GM12878 (cell line): Measurements from ENCODE around the gene APOM. TPM values are rescaled to one million over a fixed set of nuclear protein-coding genes. Genes with fewer than 3 reads are reported as not detected.
A peak's percentile ranks its signal among the peaks of the same experiment; 100 is the strongest.

ENCODE experiments used
- ATAC-seq: fragments of 200-7000 bp; cut with Tn5 transposase; 3 replicates; pipeline ENCODE4 v1.9.1; 2020; ENCODE audit warnings: mild to moderate bottlenecking, moderate library complexity
- BruUV-seq: library from RNA; stranded (reverse); fragments of 400-500 nt; replicated peaks from 2 replicates; lab custom pipeline; 2021; lab: Mats Ljungman, UMichigan
- CTCF ChIA-PET: fragments of 300-600 bp; sonication (Branson Sonifier 250); formaldehyde crosslinking; extraction: SDS; loops from one replicate; lab custom pipeline; 2021; ENCODE audit warnings: inconsistent platforms; lab: Yijun Ruan, JAX
- POLR2A ChIA-PET: fragments of 350-600 bp; formaldehyde crosslinking; extraction: SDS; loops from one replicate; lab custom pipeline; 2021; ENCODE audit warnings: inconsistent platforms; lab: Charles Lee
- RAD21 ChIA-PET: fragments of 300-600 bp; sonication (Branson Sonifier 250); formaldehyde crosslinking; loops from one replicate; lab custom pipeline; 2023; ENCODE audit warnings: antibody characterized with exemption; ENCODE audit not compliant: unreplicated experiment; lab: Charles Lee
- SMC1A ChIA-PET: fragments of 300-600 bp; sonication (Branson Sonifier 250); formaldehyde crosslinking; loops from one replicate; lab custom pipeline; 2023; ENCODE audit not compliant: unreplicated experiment, uncharacterized antibody; lab: Charles Lee
- DNase-seq: peaks from one replicate; pipeline ENCODE4 v3.0.0-alpha.2; 2011; ENCODE audit warnings: low read depth, low spot score
- FAIRE-seq: peaks from 3 replicates; lab custom pipeline; 2011; peaks lifted over from hg19 to GRCh38; lab: Jason Lieb, UNC
- H2AFZ ChIP-seq: 2 replicates; pipeline ENCODE4 v1.6.0; 2011; ENCODE audit warnings: low read depth, low read length, control low read depth; ENCODE audit not compliant: control insufficient read depth
- H3K27ac ChIP-seq: 2 replicates; pipeline ENCODE4 v1.5.1; 2011; ENCODE audit warnings: control low read depth; ENCODE audit not compliant: control insufficient read depth, insufficient read depth
- H3K27me3 ChIP-seq, 2 experiments: replicated peaks in 1 of 2; 2 replicates each; pipeline versions ENCODE4 v1.6.0 to v1.6.1; 2011; ENCODE audit warnings: low read length in 1 of 2; ENCODE audit not compliant: control insufficient read depth in 2 of 2, insufficient read depth in 2 of 2
- H3K36me3 ChIP-seq, 2 experiments: 2 replicates each; pipeline ENCODE4 v1.5.1; 2011; ENCODE audit warnings: low read length in 1 of 2; ENCODE audit not compliant: control insufficient read depth in 2 of 2, insufficient read depth in 2 of 2
- H3K4me1 ChIP-seq: 2 replicates; pipeline ENCODE4 v1.6.1; 2011; ENCODE audit warnings: mild to moderate bottlenecking, low read length, moderate library complexity, mixed read lengths; ENCODE audit not compliant: control insufficient read depth, insufficient read depth
- H3K4me2 ChIP-seq: 2 replicates; pipeline ENCODE4 v1.6.0; 2011; ENCODE audit warnings: control low read depth; ENCODE audit not compliant: control insufficient read depth, insufficient read depth
- H3K4me3 ChIP-seq: fragments of 200-600 bp; sonication (generic); 2 replicates; pipeline ENCODE4 v1.5.1; 2016
- H3K79me2 ChIP-seq: 2 replicates; pipeline ENCODE4 v1.6.0; 2011; ENCODE audit warnings: low read length; ENCODE audit not compliant: control insufficient read depth, insufficient read depth
- H3K9ac ChIP-seq: 2 replicates; pipeline ENCODE4 v1.8.0; 2011; ENCODE audit warnings: low read length, control low read depth, mixed read lengths; ENCODE audit not compliant: control insufficient read depth, insufficient read depth
- H3K9me3 ChIP-seq: replicated peaks from 3 replicates; pipeline ENCODE4 v1.5.1; 2011; ENCODE audit warnings: mild to moderate bottlenecking, low read length; ENCODE audit not compliant: control insufficient read depth, insufficient read depth
- H4K20me1 ChIP-seq: 2 replicates; pipeline ENCODE4 v1.6.0; 2011; ENCODE audit not compliant: control insufficient read depth, insufficient read depth
- ATF2 ChIP-seq: IDR thresholded peaks from 2 replicates; pipeline ENCODE4 v1.6.1; 2012; ENCODE audit warnings: low read length, inconsistent platforms
- EED ChIP-seq: sonication (generic); IDR thresholded peaks from 2 replicates; pipeline ENCODE4 v1.6.1; 2016; ENCODE audit warnings: antibody characterized with exemption, low read depth
- GABPA ChIP-seq: IDR thresholded peaks from 2 replicates; pipeline ENCODE4 v1.6.1; 2014; ENCODE audit warnings: antibody characterized with exemption, low read depth, mild to moderate bottlenecking, inconsistent platforms
- HDAC6 ChIP-seq: fragments of 200-600 bp; sonication (generic); IDR thresholded peaks from one replicate; pipeline ENCODE4 v1.8.0; 2017; ENCODE audit warnings: antibody characterized with exemption; ENCODE audit not compliant: unreplicated experiment
- IKZF2 ChIP-seq, 2 experiments: fragments of 450-650 bp; IDR thresholded peaks; 2 replicates each; pipeline ENCODE4 v1.6.1; 2017; ENCODE audit warnings: mild to moderate bottlenecking in 2 of 2, moderate library complexity in 2 of 2
- JUND ChIP-seq: IDR thresholded peaks from 2 replicates; pipeline ENCODE4 v1.6.1; 2012; ENCODE audit warnings: low read depth, mild to moderate bottlenecking, low read length, improper control_type of control experiment, moderate library complexity
- MEF2B ChIP-seq: fragments of 450-650 bp; IDR thresholded peaks from 2 replicates; pipeline ENCODE4 v1.6.1; 2018; ENCODE audit warnings: mild to moderate bottlenecking, moderate library complexity; ENCODE audit not compliant: partially characterized antibody, poor library complexity, severe bottlenecking
- MXI1 ChIP-seq: fragments of 150-350 bp; IDR thresholded peaks from 2 replicates; pipeline ENCODE4 v1.6.1; 2011; ENCODE audit warnings: low read depth, mild to moderate bottlenecking, inconsistent platforms, low read length, improper control_type of control experiment
- NFYB ChIP-seq: IDR thresholded peaks from 2 replicates; pipeline ENCODE4 v1.6.1; 2011; ENCODE audit warnings: low read depth, mild to moderate bottlenecking, low read length, improper control_type of control experiment, moderate library complexity; ENCODE audit not compliant: insufficient read depth
- NR2F1 ChIP-seq: fragments of 450-650 bp; conservative IDR thresholded peaks from 2 replicates; pipeline ENCODE4 v1.6.1; 2017; ENCODE audit warnings: mild to moderate bottlenecking
- POU2F2 ChIP-seq: IDR thresholded peaks from 3 replicates; pipeline ENCODE4 v1.6.1; 2011; ENCODE audit warnings: low read depth, mild to moderate bottlenecking, low read length, borderline replicate concordance
- ZNF217 ChIP-seq: fragments of 450-650 bp; IDR thresholded peaks from 2 replicates; pipeline ENCODE4 v1.6.1; 2017; ENCODE audit warnings: antibody characterized with exemption, mild to moderate bottlenecking
- whole genome bisulfite sequencing: methylation state at CpG from one replicate; pipeline ENCODE4 v1.1.6; 2016; ENCODE audit warnings: low lambda C conversion rate; ENCODE audit not compliant: insufficient replicate concordance, insufficient coverage; ENCODE audit errors: missing lambda C conversion rate; 5-methylcytosine and 5-hydroxymethylcytosine counted together
- in situ Hi-C: fragments of 300-500 bp; cut with MboI; formaldehyde crosslinking; loops from 9 replicates; pipeline ENCODE4 v1.14.3; 2018; ENCODE audit warnings: mixed read lengths
- intact Hi-C: fragments of 100-400 bp; cut with micrococcal nuclease; formaldehyde crosslinking; loops from one replicate; pipeline ENCODE4 v1.14.2; 2022; ENCODE audit not compliant: unreplicated experiment
- polyA plus RNA-seq, 11 experiments: library from polyadenylated mRNA; depleted of rRNA in 4 of 11; unstranded in 6 of 11; stranded (reverse) in 5 of 11; fragments of >200 nt; fragmentation: Nextera tagmentation in 4 of 11; fragmentation: Illumina TruSeq in 1 of 11; extraction: Ambion mirVana in 4 of 11; extraction: Trizol in 1 of 11; gene quantifications; 1 replicate in 1 of 11; 2 replicates in 10 of 11; pipeline versions ENCODE4 v1.2.1 to v1.2.3, GENCODE V29; 2011 to 2016; ENCODE audit warnings: inconsistent platforms in 2 of 11, missing spikeins in 2 of 11, low read depth in 1 of 11
- total RNA-seq, 4 experiments: library from RNA; depleted of rRNA in 3 of 4; stranded (reverse); fragments of >200 nt in 3 of 4; fragmentation: Illumina TruSeq in 1 of 4; extraction: Trizol in 1 of 4; gene quantifications; 2 replicates each; pipeline versions ENCODE4 v1.2.1 to v1.2.3, GENCODE V29; 2013 to 2021
- TF ChIP-seq, protein P1 (sequence below): IDR thresholded peaks from 2 replicates; pipeline ENCODE4 v1.6.1; 2011; ENCODE audit warnings: low read depth, mild to moderate bottlenecking, low read length, moderate library complexity, borderline replicate concordance; ENCODE audit errors: extremely low read depth
- TF ChIP-seq, protein P2 (sequence below): IDR thresholded peaks from 2 replicates; pipeline ENCODE4 v1.6.1; 2012; ENCODE audit warnings: low read depth, low read length, improper control_type of control experiment
- TF ChIP-seq, protein P3 (sequence below): IDR thresholded peaks from 2 replicates; pipeline ENCODE4 v1.6.1; 2011; ENCODE audit warnings: borderline replicate concordance, low read depth, mild to moderate bottlenecking, moderate library complexity, low read length; ENCODE audit not compliant: insufficient read depth, poor library complexity, severe bottlenecking

APOM gene
- total and polyA plus RNA-seq, 10 of the 15 experiments (the other 5 are each of a cell fraction or from before 2014, with no cell fraction given), result 4.0 to 14.1 (median 7.1) TPM

DNA sequence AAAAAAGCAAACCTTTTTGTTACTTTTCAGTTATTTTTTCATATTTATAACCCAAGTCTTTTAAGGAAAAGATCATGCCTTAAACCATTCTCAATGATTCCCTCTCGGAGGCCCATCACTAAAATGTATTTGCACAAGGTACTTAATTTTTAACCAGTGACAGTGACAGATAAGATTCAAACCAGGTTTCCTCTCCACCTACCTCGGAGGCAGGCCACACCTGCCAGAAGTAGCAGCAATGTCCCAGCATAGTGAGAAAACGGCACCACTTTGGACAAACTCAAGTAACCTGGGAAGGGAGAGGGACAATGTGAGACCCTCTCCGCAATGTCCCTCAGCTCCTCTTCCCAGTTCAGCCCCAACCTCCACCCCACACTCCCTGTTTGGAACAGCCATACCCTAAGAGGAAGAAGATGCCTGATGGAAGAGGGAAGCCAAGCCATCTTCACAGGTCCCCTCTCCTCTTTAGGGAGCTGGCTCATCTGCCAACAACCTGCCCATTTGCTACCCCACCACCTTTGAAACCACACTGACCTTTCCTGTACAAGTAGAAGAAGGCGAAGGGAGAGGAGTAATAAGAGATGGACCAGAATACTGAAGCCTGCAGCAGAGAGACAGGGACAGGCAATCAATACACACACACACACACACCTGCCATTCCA, 45.2 kb downstream of the APOM start:
- TF ChIP-seq GABPA, result no peak
- TF ChIP-seq POU2F2, result no peak
- no peak for TF ChIP-seq MEF2B
- no peak for TF ChIP-seq ATF2
- TF ChIP-seq, protein P1, sequence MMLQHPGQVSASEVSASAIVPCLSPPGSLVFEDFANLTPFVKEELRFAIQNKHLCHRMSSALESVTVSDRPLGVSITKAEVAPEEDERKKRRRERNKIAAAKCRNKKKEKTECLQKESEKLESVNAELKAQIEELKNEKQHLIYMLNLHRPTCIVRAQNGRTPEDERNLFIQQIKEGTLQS, result no peak
- no peak for TF ChIP-seq NR2F1
- no peak for TF ChIP-seq JUND
- no peak for TF ChIP-seq IKZF2 (IDR thresholded peaks at IDR 0.05)
- no peak for TF ChIP-seq HDAC6
- TF ChIP-seq NFYB, result no peak
- no peak for TF ChIP-seq ZNF217
- TF ChIP-seq EED, result no peak
- no peak for TF ChIP-seq MXI1
- TF ChIP-seq, protein P2, sequence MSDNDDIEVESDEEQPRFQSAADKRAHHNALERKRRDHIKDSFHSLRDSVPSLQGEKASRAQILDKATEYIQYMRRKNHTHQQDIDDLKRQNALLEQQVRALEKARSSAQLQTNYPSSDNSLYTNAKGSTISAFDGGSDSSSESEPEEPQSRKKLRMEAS, result no peak
- TF ChIP-seq, protein P3, sequence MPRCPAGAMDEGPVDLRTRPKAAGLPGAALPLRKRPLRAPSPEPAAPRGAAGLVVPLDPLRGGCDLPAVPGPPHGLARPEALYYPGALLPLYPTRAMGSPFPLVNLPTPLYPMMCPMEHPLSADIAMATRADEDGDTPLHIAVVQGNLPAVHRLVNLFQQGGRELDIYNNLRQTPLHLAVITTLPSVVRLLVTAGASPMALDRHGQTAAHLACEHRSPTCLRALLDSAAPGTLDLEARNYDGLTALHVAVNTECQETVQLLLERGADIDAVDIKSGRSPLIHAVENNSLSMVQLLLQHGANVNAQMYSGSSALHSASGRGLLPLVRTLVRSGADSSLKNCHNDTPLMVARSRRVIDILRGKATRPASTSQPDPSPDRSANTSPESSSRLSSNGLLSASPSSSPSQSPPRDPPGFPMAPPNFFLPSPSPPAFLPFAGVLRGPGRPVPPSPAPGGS, result no peak
- peak overlapping the region; percentile 96; the same call in 1 of the 2 replicates for H3K4me3 ChIP-seq
- no peak for FAIRE-seq
- H3K4me2 ChIP-seq, result peak overlapping the region; percentile 81; the same call in 1 of the 2 replicates
- no peak for DNase-seq
- ChIA-PET POLR2A (interaction anchor here (0.5 to 3.2 kb wide), 3 partner anchors 37 to 108 kb away, joined by 3 to 23 read pairs (median 5); partner anchors contain the start of gene CLIC1), SMC1A (interaction anchor here (1.1 kb wide), 1 partner anchor 10 kb away, joined by 3 read pairs; no protein-coding TSS in a partner anchor), CTCF (interaction anchor here (0.7 to 1.3 kb wide), 2 partner anchors 33 to 69 kb away, joined by 4 read pairs; no protein-coding TSS in a partner anchor), RAD21 (no interaction called here)
- 88% methylated on average over 5 of the region's 5 CpGs for WGBS
- BruUV-seq, result no TSS peak
- peaks cover 0 to 8% of the 10 kb centered on the region in 2 experiments; a peak in 2 of 4 replicates for H3K36me3 ChIP-seq
- H3K9ac ChIP-seq, result no peak overlapping the region
- no peak overlapping the region for H2AFZ ChIP-seq
- H3K4me1 ChIP-seq, result peaks cover 9% of the 10 kb centered on the region; the same call in 1 of the 2 replicates
- H3K27ac ChIP-seq, result no peak overlapping the region
- intact Hi-C loops, result no loop called here
- peaks cover 17% of the 10 kb centered on the region for H3K79me2 ChIP-seq
- H4K20me1 ChIP-seq, result no peaks in the 10 kb centered on the region
- H3K27me3 ChIP-seq, result no peaks in the 10 kb centered on the region
- in situ Hi-C loops, result no loop called here
- no peak for ATAC-seq
- no peaks in the 10 kb centered on the region for H3K9me3 ChIP-seq
